HG02852 (cell line): ENCODE results near the gene KRT6A.
"Not testable (repeated sequence)": the region's sequence is repeated elsewhere in the genome, so short reads cannot be mapped to it uniquely, and the experiment has no call there.

Experiments
- ATAC-seq: cut with Tn5 transposase; IDR thresholded peaks from one replicate; pipeline ENCODE4 v1.9.1; 2021; ENCODE audit warnings: mild to moderate bottlenecking, moderate library complexity; ENCODE audit not compliant: unreplicated experiment

KRT6A gene

GRCh38 chr12:52473768-52474167 is 19.3 kb downstream of the KRT6A start, which contains the start of gene KRT6C:
Gene KRT6C, minus strand, starts transcription at chr12:52473805. Its CDS starts 68 bp downstream, at chr12:52473737.
- no peak for ATAC-seq

- ATAC-seq: no peak
Observed at GRCh38 chr12:52469853-52470252, 23.2 kb downstream of the KRT6A start.

GRCh38 chr12:52464897-52465296 is 28.2 kb downstream of the KRT6A start:
- ATAC-seq: no peak

GRCh38 chr12:52461693-52462092 is 31.4 kb downstream of the KRT6A start:
- no peak for ATAC-seq

- no peak for ATAC-seq
Observed at GRCh38 chr12:52458861-52459260, 34.2 kb downstream of the KRT6A start.

GRCh38 chr12:52455821-52456220 is 37.2 kb downstream of the KRT6A start:
- ATAC-seq: no peak

GRCh38 chr12:52454411-52455201 is 38.5 kb downstream of the KRT6A start:
- no peak for ATAC-seq

- no peak for ATAC-seq
Observed at GRCh38 chr12:52452101-52452500, 41.0 kb downstream of the KRT6A start, which contains the start of gene KRT6B. Gene KRT6B, minus strand, starts transcription at chr12:52452146. Its CDS starts 68 bp downstream, at chr12:52452078.

- no peak for ATAC-seq
Observed at GRCh38 chr12:52448228-52448627, 44.8 kb downstream of the KRT6A start.

- not testable (repeated sequence) for ATAC-seq
Observed at GRCh38 chr12:52447196-52447595, 45.9 kb downstream of the KRT6A start.

GRCh38 chr12:52446367-52447045 is 46.6 kb downstream of the KRT6A start:
- no peak for ATAC-seq

GRCh38 chr12:52445876-52446275 is 47.2 kb downstream of the KRT6A start:
- no peak for ATAC-seq

GRCh38 chr12:52444647-52445595 is 48.1 kb downstream of the KRT6A start:
- no peak for ATAC-seq

- ATAC-seq: no peak
Observed at GRCh38 chr12:52443966-52444365, 49.1 kb downstream of the KRT6A start.

- no peak for ATAC-seq
Observed at GRCh38 chr12:52442600-52443061, 50.4 kb downstream of the KRT6A start.

GRCh38 chr12:52441320-52441911 is 51.6 kb downstream of the KRT6A start:
- no peak for ATAC-seq

GRCh38 chr12:52440821-52441319 is 52.2 kb downstream of the KRT6A start:
- no peak for ATAC-seq

GRCh38 chr12:52439845-52440244 is 53.2 kb downstream of the KRT6A start:
- ATAC-seq: no peak

- ATAC-seq: no peak
Observed at GRCh38 chr12:52439420-52439819, 53.6 kb downstream of the KRT6A start.
